ENCODE measurements around the gene ZNF507. TPM values are rescaled to one million over a fixed set of nuclear protein-coding genes. Genes with fewer than 3 reads are reported as not detected.

The ZNF507 gene
- total and polyA plus RNA-seq, 2 donors = 8.0 to 8.3 TPM

- H3K36me3 ChIP-seq (ENCODE audit: control insufficient read depth in 2 of 2, insufficient read depth in 2 of 2, low read length in 1 of 2) = peaks cover 20 to 33% of the 10 kb centered on the region in 2 donors
- H3K27ac ChIP-seq (ENCODE audit: low read depth in 1 of 2, low read length in 1 of 2) = no peak overlapping the region
- no peak for DNase-seq (ENCODE audit: low read depth in 6 of 9, low spot score in 9 of 9)
- peaks cover 6% of the 10 kb centered on the region in 2 donors for H3K4me1 ChIP-seq (ENCODE audit: control insufficient read depth in 2 of 2, insufficient read depth in 2 of 2, low read length in 2 of 2)
- H3K27me3 ChIP-seq (ENCODE audit: control insufficient read depth in 2 of 2, insufficient read depth in 1 of 2, low read length in 1 of 2) = no peaks in the 10 kb centered on the region
- no peaks in the 10 kb centered on the region for H3K9me3 ChIP-seq (ENCODE audit: control insufficient read depth in 2 of 2, insufficient read depth in 1 of 2, low read length in 1 of 2)
- WGBS = 100% methylated on average over 1 of the region's 1 CpG
- no peak overlapping the region for H3K4me3 ChIP-seq (ENCODE audit: low read length in 2 of 2)
Observed at GRCh38 chr19:32349051-32349450, 3.6 kb downstream of the ZNF507 start.

- no peak for DNase-seq (ENCODE audit: low read depth in 6 of 9, low spot score in 9 of 9)
- Histone ChIP-seq H3K27me3 (ENCODE audit: control insufficient read depth in 2 of 2, insufficient read depth in 1 of 2, low read length in 1 of 2) (no peaks in the 10 kb centered on the region), H3K9me3 (ENCODE audit: control insufficient read depth in 2 of 2, insufficient read depth in 1 of 2, low read length in 1 of 2) (no peaks in the 10 kb centered on the region), H3K4me1 (ENCODE audit: control insufficient read depth in 2 of 2, insufficient read depth in 2 of 2, low read length in 2 of 2) (peaks cover 6% of the 10 kb centered on the region in 2 donors), H3K4me3 (ENCODE audit: low read length in 2 of 2) (no peak overlapping the region), H3K27ac (ENCODE audit: low read depth in 1 of 2, low read length in 1 of 2) (no peak overlapping the region), H3K36me3 (ENCODE audit: control insufficient read depth in 2 of 2, insufficient read depth in 2 of 2, low read length in 1 of 2) (peaks cover 28 to 41% of the 10 kb centered on the region in 2 donors)
- 98% methylated on average over 2 of the region's 2 CpGs for WGBS
Observed at GRCh38 chr19:32349724-32350470, 4.5 kb downstream of the ZNF507 start.

GRCh38 chr19:32350471-32350865 lies 5.1 kb downstream of the ZNF507 start:
- Histone ChIP-seq H3K27me3 (ENCODE audit: control insufficient read depth in 2 of 2, insufficient read depth in 1 of 2, low read length in 1 of 2) (no peaks in the 10 kb centered on the region), H3K4me3 (ENCODE audit: low read length in 2 of 2) (no peak overlapping the region), H3K27ac (ENCODE audit: low read depth in 1 of 2, low read length in 1 of 2) (no peak overlapping the region), H3K9me3 (ENCODE audit: control insufficient read depth in 2 of 2, insufficient read depth in 1 of 2, low read length in 1 of 2) (no peaks in the 10 kb centered on the region), H3K36me3 (ENCODE audit: control insufficient read depth in 2 of 2, insufficient read depth in 2 of 2, low read length in 1 of 2) (peaks cover 32 to 47% of the 10 kb centered on the region in 2 donors), H3K4me1 (ENCODE audit: control insufficient read depth in 2 of 2, insufficient read depth in 2 of 2, low read length in 2 of 2) (peaks cover 2 to 6% of the 10 kb centered on the region in 2 donors)
- WGBS = 96% methylated on average over 3 of the region's 3 CpGs
- DNase-seq (ENCODE audit: low read depth in 6 of 9, low spot score in 9 of 9) = no peak

- Histone ChIP-seq H3K27me3 (ENCODE audit: control insufficient read depth in 2 of 2, insufficient read depth in 1 of 2, low read length in 1 of 2) (no peaks in the 10 kb centered on the region), H3K36me3 (ENCODE audit: control insufficient read depth in 2 of 2, insufficient read depth in 2 of 2, low read length in 1 of 2) (peaks cover 32 to 52% of the 10 kb centered on the region in 2 donors), H3K27ac (ENCODE audit: low read depth in 1 of 2, low read length in 1 of 2) (no peak overlapping the region), H3K4me1 (ENCODE audit: control insufficient read depth in 2 of 2, insufficient read depth in 2 of 2, low read length in 2 of 2) (peaks cover 2 to 6% of the 10 kb centered on the region in 2 donors), H3K4me3 (ENCODE audit: low read length in 2 of 2) (no peak overlapping the region), H3K9me3 (ENCODE audit: control insufficient read depth in 2 of 2, insufficient read depth in 1 of 2, low read length in 1 of 2) (no peaks in the 10 kb centered on the region)
- no peak for DNase-seq (ENCODE audit: low read depth in 6 of 9, low spot score in 9 of 9)
- 97% methylated on average over 2 of the region's 2 CpGs for WGBS
Observed at GRCh38 chr19:32350987-32351348, 5.6 kb downstream of the ZNF507 start.

GRCh38 chr19:32352241-32352630 lies 6.8 kb downstream of the ZNF507 start:
- Histone ChIP-seq H3K9me3 (ENCODE audit: control insufficient read depth in 2 of 2, insufficient read depth in 1 of 2, low read length in 1 of 2) (no peaks in the 10 kb centered on the region), H3K27me3 (ENCODE audit: control insufficient read depth in 2 of 2, insufficient read depth in 1 of 2, low read length in 1 of 2) (no peaks in the 10 kb centered on the region), H3K36me3 (ENCODE audit: control insufficient read depth in 2 of 2, insufficient read depth in 2 of 2, low read length in 1 of 2) (peaks cover 39 to 63% of the 10 kb centered on the region in 2 donors), H3K4me1 (ENCODE audit: control insufficient read depth in 2 of 2, insufficient read depth in 2 of 2, low read length in 2 of 2) (peaks cover 0 to 3% of the 10 kb centered on the region in 2 donors), H3K27ac (ENCODE audit: low read depth in 1 of 2, low read length in 1 of 2) (no peak overlapping the region), H3K4me3 (ENCODE audit: low read length in 2 of 2) (no peak overlapping the region)
- WGBS = 100% methylated on average over 1 of the region's 1 CpG
- DNase-seq (ENCODE audit: low read depth in 6 of 9, low spot score in 9 of 9) = no peak

GRCh38 chr19:32354345-32354744 lies 8.9 kb downstream of the ZNF507 start:
- Histone ChIP-seq H3K9me3 (ENCODE audit: control insufficient read depth in 2 of 2, insufficient read depth in 1 of 2, low read length in 1 of 2) (no peaks in the 10 kb centered on the region), H3K27ac (ENCODE audit: low read depth in 1 of 2, low read length in 1 of 2) (no peak overlapping the region), H3K4me1 (ENCODE audit: control insufficient read depth in 2 of 2, insufficient read depth in 2 of 2, low read length in 2 of 2) (no peaks in the 10 kb centered on the region), H3K27me3 (ENCODE audit: control insufficient read depth in 2 of 2, insufficient read depth in 1 of 2, low read length in 1 of 2) (no peaks in the 10 kb centered on the region), H3K36me3 (ENCODE audit: control insufficient read depth in 2 of 2, insufficient read depth in 2 of 2, low read length in 1 of 2) (peaks cover 37 to 71% of the 10 kb centered on the region in 2 donors), H3K4me3 (ENCODE audit: low read length in 2 of 2) (no peak overlapping the region)
- WGBS = 99% methylated on average over 9 of the region's 9 CpGs
- no peak for DNase-seq (ENCODE audit: low read depth in 6 of 9, low spot score in 9 of 9)

- Histone ChIP-seq H3K27me3 (ENCODE audit: control insufficient read depth in 2 of 2, insufficient read depth in 1 of 2, low read length in 1 of 2) (no peaks in the 10 kb centered on the region), H3K4me1 (ENCODE audit: control insufficient read depth in 2 of 2, insufficient read depth in 2 of 2, low read length in 2 of 2) (no peaks in the 10 kb centered on the region), H3K36me3 (ENCODE audit: control insufficient read depth in 2 of 2, insufficient read depth in 2 of 2, low read length in 1 of 2) (peaks cover 37 to 72% of the 10 kb centered on the region in 2 donors), H3K4me3 (ENCODE audit: low read length in 2 of 2) (no peak overlapping the region), H3K27ac (ENCODE audit: low read depth in 1 of 2, low read length in 1 of 2) (no peak overlapping the region), H3K9me3 (ENCODE audit: control insufficient read depth in 2 of 2, insufficient read depth in 1 of 2, low read length in 1 of 2) (no peaks in the 10 kb centered on the region)
- WGBS = 94% methylated on average over 3 of the region's 3 CpGs
- DNase-seq (ENCODE audit: low read depth in 6 of 9, low spot score in 9 of 9) = no peak
Observed at GRCh38 chr19:32355309-32355708, 9.9 kb downstream of the ZNF507 start.

GRCh38 chr19:32357720-32358119 lies 12.3 kb downstream of the ZNF507 start:
- WGBS = 70% methylated on average over 2 of the region's 2 CpGs
- H3K36me3 ChIP-seq (ENCODE audit: control insufficient read depth in 2 of 2, insufficient read depth in 2 of 2, low read length in 1 of 2) = peaks cover 40 to 74% of the 10 kb centered on the region in 2 donors
- no peak overlapping the region for H3K27ac ChIP-seq (ENCODE audit: low read depth in 1 of 2, low read length in 1 of 2)
- no peak for DNase-seq (ENCODE audit: low read depth in 6 of 9, low spot score in 9 of 9)
- no peaks in the 10 kb centered on the region for H3K27me3 ChIP-seq (ENCODE audit: control insufficient read depth in 2 of 2, insufficient read depth in 1 of 2, low read length in 1 of 2)
- H3K4me1 ChIP-seq (ENCODE audit: control insufficient read depth in 2 of 2, insufficient read depth in 2 of 2, low read length in 2 of 2) = no peaks in the 10 kb centered on the region
- no peak overlapping the region for H3K4me3 ChIP-seq (ENCODE audit: low read length in 2 of 2)
- no peaks in the 10 kb centered on the region for H3K9me3 ChIP-seq (ENCODE audit: control insufficient read depth in 2 of 2, insufficient read depth in 1 of 2, low read length in 1 of 2)

- no peak overlapping the region for H3K27ac ChIP-seq (ENCODE audit: low read depth in 1 of 2, low read length in 1 of 2)
- H3K36me3 ChIP-seq (ENCODE audit: control insufficient read depth in 2 of 2, insufficient read depth in 2 of 2, low read length in 1 of 2) = peaks cover 37 to 71% of the 10 kb centered on the region in 2 donors
- no peaks in the 10 kb centered on the region for H3K9me3 ChIP-seq (ENCODE audit: control insufficient read depth in 2 of 2, insufficient read depth in 1 of 2, low read length in 1 of 2)
- WGBS = 94% methylated on average over 5 of the region's 5 CpGs
- no peaks in the 10 kb centered on the region for H3K27me3 ChIP-seq (ENCODE audit: control insufficient read depth in 2 of 2, insufficient read depth in 1 of 2, low read length in 1 of 2)
- no peaks in the 10 kb centered on the region for H3K4me1 ChIP-seq (ENCODE audit: control insufficient read depth in 2 of 2, insufficient read depth in 2 of 2, low read length in 2 of 2)
- DNase-seq (ENCODE audit: low read depth in 6 of 9, low spot score in 9 of 9) = no peak
- H3K4me3 ChIP-seq (ENCODE audit: low read length in 2 of 2) = no peak overlapping the region
Observed at GRCh38 chr19:32358321-32358720, 12.9 kb downstream of the ZNF507 start.

Measured in thymus (tissue), 11 donors.